K562 (cell line): Measurements from ENCODE around the gene KCNK4. TPM values are rescaled to one million over a fixed set of nuclear protein-coding genes. Genes with fewer than 3 reads are reported as not detected.

Source experiments
- ATAC-seq: fragments of 200-7000 bp; cut with Tn5 transposase; 3 replicates; pipeline ENCODE4 v1.9.1; 2020; ENCODE audit warnings: moderate library complexity
- BruUV-seq: library from RNA; stranded (reverse); fragments of 400-500 nt; replicated peaks from 2 replicates; lab custom pipeline; 2021; lab: Mats Ljungman, UMichigan
- CTCF ChIA-PET: fragments of 300-600 bp; formaldehyde crosslinking; extraction: SDS; loops from one replicate; lab custom pipeline; 2021; ENCODE audit warnings: low intra/inter-chr PET ratio; lab: Yijun Ruan, JAX
- POLR2A ChIA-PET: fragments of 300-600, 350-650 bp; sonication (Branson Sonifier 250); formaldehyde crosslinking; extraction: SDS; loops from one replicate; lab custom pipeline; 2021; ENCODE audit warnings: antibody characterized with exemption, inconsistent platforms; lab: Yijun Ruan, JAX
- DNase-seq, 4 experiments: peaks; one replicate each; pipeline versions ENCODE4 v3.0.0 to v3.0.0-alpha.2; 2011 to 2018; ENCODE audit warnings: low spot score in 3 of 4, mixed read lengths in 3 of 4; ENCODE audit errors: extremely low read depth in 1 of 4
- FAIRE-seq: peaks from 2 replicates; lab custom pipeline; 2011; peaks lifted over from hg19 to GRCh38; lab: Jason Lieb, UNC
- H2AFZ ChIP-seq: 2 replicates; pipeline ENCODE4 v1.6.0; 2011; ENCODE audit warnings: low read depth, low read length, control low read depth, inconsistent platforms
- H3K27ac ChIP-seq: fragments of 200-600 bp; 3 replicates; pipeline ENCODE4 v1.8.0; 2011; ENCODE audit warnings: low read depth, mild to moderate bottlenecking, control low read depth, inconsistent platforms, low read length, moderate library complexity, mixed read lengths; ENCODE audit errors: extremely low read depth
- H3K27me3 ChIP-seq, 2 experiments: fragments of 300-600 bp in 1 of 2; 2 replicates in 1 of 2; 3 replicates in 1 of 2; pipeline versions ENCODE4 v1.6.0 to v1.8.0; 2011; ENCODE audit warnings: inconsistent platforms in 2 of 2, low read length in 2 of 2, mild to moderate bottlenecking in 1 of 2, mixed read lengths in 1 of 2, moderate library complexity in 1 of 2; ENCODE audit not compliant: control insufficient read depth in 2 of 2, insufficient read depth in 2 of 2
- H3K36me3 ChIP-seq: fragments of 300-600 bp; 3 replicates; pipeline ENCODE4 v1.8.0; 2011; ENCODE audit warnings: mild to moderate bottlenecking, low read length, inconsistent platforms; ENCODE audit not compliant: control insufficient read depth, insufficient read depth
- H3K4me1 ChIP-seq, 2 experiments: fragments of 200-600 bp in 1 of 2; replicated peaks in 1 of 2; 2 replicates in 1 of 2; 3 replicates in 1 of 2; pipeline versions ENCODE4 v1.5.1 to v1.8.0; 2011; ENCODE audit warnings: inconsistent platforms in 2 of 2, low read length in 2 of 2, mild to moderate bottlenecking in 1 of 2, mixed read lengths in 1 of 2, moderate library complexity in 1 of 2; ENCODE audit not compliant: control insufficient read depth in 2 of 2, insufficient read depth in 2 of 2
- H3K4me2 ChIP-seq: 2 replicates; pipeline ENCODE4 v1.6.1; 2011; ENCODE audit warnings: low read length, control low read depth, inconsistent platforms, mixed read lengths; ENCODE audit not compliant: insufficient read depth
- H3K4me3 ChIP-seq: fragments of 200-600 bp; sonication (generic), shearing (Covaris generic); 2 replicates; pipeline ENCODE4 v1.5.1; 2016; ENCODE audit warnings: control low read depth, inconsistent platforms
- H3K79me2 ChIP-seq: fragments of 200-600 bp; 3 replicates; pipeline ENCODE4 v1.8.0; 2011; ENCODE audit warnings: low read length, inconsistent platforms; ENCODE audit not compliant: control insufficient read depth, insufficient read depth
- H3K9ac ChIP-seq, 2 experiments: 2 replicates each; pipeline versions ENCODE4 v1.6.0 to v1.6.1; 2011; ENCODE audit warnings: low read depth in 2 of 2, low read length in 2 of 2, control low read depth in 1 of 2, inconsistent platforms in 1 of 2, mild to moderate bottlenecking in 1 of 2, mixed read lengths in 1 of 2; ENCODE audit not compliant: insufficient read depth in 1 of 2
- H3K9me1 ChIP-seq: one replicate; pipeline ENCODE4 v1.6.0; 2011; ENCODE audit warnings: inconsistent platforms, mild to moderate bottlenecking, low read length, moderate library complexity; ENCODE audit not compliant: control insufficient read depth, insufficient read depth
- H3K9me3 ChIP-seq: replicated peaks from 2 replicates; pipeline ENCODE4 v1.5.1; 2011; ENCODE audit warnings: low read depth, low read length, inconsistent platforms; ENCODE audit not compliant: control insufficient read depth, insufficient read depth
- H4K20me1 ChIP-seq: replicated peaks from 2 replicates; pipeline ENCODE4 v1.6.1; 2011; ENCODE audit warnings: low read length, inconsistent platforms, mixed read lengths; ENCODE audit not compliant: control insufficient read depth, insufficient read depth
- ADNP ChIP-seq: fragments of 200-800 bp; sonication (Bioruptor generic); IDR thresholded peaks from 2 replicates; pipeline ENCODE4 v1.6.1; 2016; ENCODE audit warnings: missing genetic modification characterization, missing compliant biosample characterization
- EHMT2 ChIP-seq: fragments of 450-650 bp; IDR thresholded peaks from 2 replicates; pipeline ENCODE4 v1.6.1; 2018; ENCODE audit warnings: antibody characterized with exemption
- GTF2F1 ChIP-seq: IDR thresholded peaks from 2 replicates; pipeline ENCODE4 v1.6.1; 2011; ENCODE audit warnings: low read depth, low read length, improper control_type of control experiment
- HMGN3 ChIP-seq: IDR thresholded peaks from 2 replicates; pipeline ENCODE4 v1.6.1; 2011; ENCODE audit warnings: borderline replicate concordance, low read depth, mild to moderate bottlenecking, mixed read lengths, low read length; ENCODE audit not compliant: insufficient read length; ENCODE audit errors: extremely low read depth
- MAFG ChIP-seq: fragments of 450-650 bp; conservative IDR thresholded peaks from 2 replicates; pipeline ENCODE4 v1.6.1; 2016; ENCODE audit warnings: missing genetic modification characterization, missing compliant biosample characterization
- MED1 ChIP-seq: sonication (generic); formaldehyde crosslinking; IDR thresholded peaks from 2 replicates; pipeline ENCODE4 v1.8.1; 2023; ENCODE audit warnings: missing genetic modification reagents, borderline replicate concordance
- MEF2A ChIP-seq: IDR thresholded peaks from 2 replicates; pipeline ENCODE4 v1.6.1; 2011; ENCODE audit warnings: low read depth, mild to moderate bottlenecking, low read length, moderate library complexity; ENCODE audit not compliant: control insufficient read depth
- MTA2 ChIP-seq: fragments of 450-650 bp; IDR thresholded peaks from 2 replicates; pipeline ENCODE4 v1.6.1; 2016; ENCODE audit warnings: low read depth
- NR2F6 ChIP-seq: fragments of 450-650 bp; formaldehyde crosslinking; IDR thresholded peaks from 2 replicates; pipeline ENCODE4 v1.4.0; 2020; ENCODE audit warnings: mild to moderate bottlenecking
- SREBF2 ChIP-seq: sonication (generic); formaldehyde crosslinking; IDR thresholded peaks from 2 replicates; pipeline ENCODE4 v1.4.0; 2020; ENCODE audit warnings: mild to moderate bottlenecking, missing genetic modification reagents
- ZNF174 ChIP-seq: fragments of 250-450 bp; sonication (Bioruptor Pico); IDR thresholded peaks from 2 replicates; pipeline ENCODE4 v1.4.0; 2020; ENCODE audit warnings: mild to moderate bottlenecking
- ZNF23 ChIP-seq: fragments of 250-450 bp; sonication (Bioruptor Pico); IDR thresholded peaks from 2 replicates; pipeline ENCODE4 v1.4.0; 2020; ENCODE audit warnings: mild to moderate bottlenecking
- ZNF75A ChIP-seq: fragments of 450-650 bp; formaldehyde crosslinking; IDR thresholded peaks from 2 replicates; pipeline ENCODE4 v1.4.0; 2020; ENCODE audit warnings: mild to moderate bottlenecking
- WGBS: fragments of 100-300 bp; shearing (Covaris generic); methylation state at CpG from one replicate; pipeline ENCODE4 v1.1.6; 2016; ENCODE audit warnings: low coverage, mixed read lengths; ENCODE audit not compliant: insufficient coverage; ENCODE audit errors: missing lambda C conversion rate; 5-methylcytosine and 5-hydroxymethylcytosine counted together
- in situ Hi-C: fragments of 300-500 bp; cut with MboI; formaldehyde crosslinking; loops from 4 replicates; pipeline ENCODE4 v1.15.0; 2018; ENCODE audit warnings: inconsistent platforms, mixed read lengths
- intact Hi-C: fragments of 100-400 bp; cut with micrococcal nuclease; formaldehyde crosslinking; loops from 2 replicates; pipeline ENCODE4 v1.14.2; 2022
- polyA plus RNA-seq, 8 experiments: library from polyadenylated mRNA; depleted of rRNA in 4 of 8; stranded (reverse) in 5 of 8; unstranded in 3 of 8; fragments of >200 nt; fragmentation: Nextera tagmentation in 2 of 8; fragmentation: Illumina TruSeq in 1 of 8; extraction: Ambion mirVana in 2 of 8; extraction: Trizol in 1 of 8; gene quantifications; 2 replicates each; pipeline versions ENCODE4 v1.2.1 to v1.2.3, GENCODE V29; 2011 to 2014; ENCODE audit warnings: inconsistent platforms in 1 of 8, missing spikeins in 1 of 8
- total RNA-seq, 7 experiments: library from RNA; depleted of rRNA in 6 of 7; stranded (reverse); fragments of >200 nt in 6 of 7; fragmentation: Illumina TruSeq in 2 of 7; extraction: Trizol in 2 of 7; gene quantifications; 2 replicates each; pipeline versions ENCODE4 v1.2.1 to v1.2.3, GENCODE V29; 2011 to 2021; ENCODE audit warnings: low replicate concordance in 1 of 7
- TF ChIP-seq, protein P1 (sequence below): sonication (generic); formaldehyde crosslinking; IDR thresholded peaks from 2 replicates; pipeline ENCODE4 v1.9.0; 2022; ENCODE audit warnings: mild to moderate bottlenecking, missing genetic modification reagents
- TF ChIP-seq, protein P2 (sequence below): fragments of 250-450 bp; sonication (Bioruptor Pico); IDR thresholded peaks from 2 replicates; pipeline ENCODE4 v1.8.0; 2021; ENCODE audit warnings: moderate library complexity, mild to moderate bottlenecking, inconsistent platforms
- TF ChIP-seq, protein P3 (sequence below), 2 experiments: fragments of 450-650 bp; conservative IDR thresholded peaks; 2 replicates each; pipeline ENCODE4 v1.6.1; 2017; ENCODE audit warnings: mild to moderate bottlenecking in 2 of 2, moderate library complexity in 2 of 2
- TF ChIP-seq, protein P4 (sequence below): fragments of 250-450 bp; sonication (Bioruptor Pico); IDR thresholded peaks from 2 replicates; pipeline ENCODE4 v1.9.0; 2021; ENCODE audit warnings: mild to moderate bottlenecking

Gene KCNK4
- total and polyA plus RNA-seq, 9 of the 15 experiments (the other 6 are each of a cell fraction or from before 2014, with no cell fraction given): not detected

DNA sequence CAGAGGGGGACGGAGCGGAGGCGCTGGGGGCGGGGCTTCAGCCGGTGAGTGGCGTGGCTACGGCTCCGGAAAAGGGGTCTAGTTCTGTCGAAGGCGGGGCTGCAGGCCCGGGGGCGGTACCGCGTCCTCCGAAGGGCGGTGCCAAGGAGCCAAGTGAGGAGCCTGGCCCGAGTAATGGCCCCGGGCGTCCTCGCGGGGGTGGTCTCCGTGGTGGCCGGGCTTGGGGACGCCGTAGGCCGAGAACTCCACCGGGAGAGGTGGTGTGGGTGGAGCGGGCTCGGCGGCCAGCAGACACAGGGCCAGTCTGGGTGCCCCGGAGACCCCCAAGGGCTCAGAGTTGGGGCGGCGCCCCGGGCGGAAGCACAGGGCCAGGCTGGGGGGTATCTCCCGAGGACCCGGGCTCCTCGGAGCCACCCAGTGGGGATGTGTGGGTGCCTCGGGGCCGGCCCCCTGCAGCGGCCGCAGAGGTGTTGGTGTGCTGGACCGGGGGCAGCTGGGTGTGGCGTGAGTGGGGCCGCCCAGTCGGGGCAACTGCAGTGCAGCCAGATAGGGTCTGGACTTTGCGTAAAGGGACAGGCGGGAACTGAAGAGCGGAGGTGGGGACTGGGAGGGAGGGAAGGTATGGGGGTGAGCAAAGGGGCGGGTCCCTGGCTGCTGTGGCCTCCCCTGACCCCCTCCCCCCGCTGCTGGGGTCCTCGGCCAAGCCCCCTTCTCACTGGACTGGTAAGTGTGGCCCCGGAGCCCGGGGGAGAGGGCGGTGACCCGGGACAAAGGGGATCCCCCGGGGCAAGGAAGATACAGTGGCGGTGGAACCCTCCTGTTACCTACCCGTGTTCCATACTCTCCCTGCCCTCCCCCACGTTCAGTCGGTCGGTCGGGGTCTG is 49.4 kb upstream of the KCNK4 start:
- no peaks in the 10 kb centered on the region for H3K27me3 ChIP-seq
- TSS peak; percentile 71 for BruUV-seq
- H3K79me2 ChIP-seq: peaks cover 60% of the 10 kb centered on the region
- H3K36me3 ChIP-seq: peaks cover 70% of the 10 kb centered on the region
- 0 out of 2 replicates have a peak, but pooled peaks cover 3% of the 10 kb centered on the region for H4K20me1 ChIP-seq
- ChIA-PET POLR2A (interaction anchor here (0.5 to 1.7 kb wide), 18 partner anchors 8 to 701 kb away, joined by 3 to 8 read pairs (median 4); partner anchors contain the start of genes ESRRA and FERMT3), CTCF (no interaction called here)
- peak overlapping the region; percentile 92 for H3K4me2 ChIP-seq
- in situ Hi-C loops (no loop called here), intact Hi-C loops (loop anchor here (10.0 kb wide), 1 partner anchor 63 kb away; the partner anchor contains the start of genes CATSPERZ and ESRRA)
- peak overlapping the region; percentile 99 for H3K4me3 ChIP-seq
- peak overlapping the region; percentile 95 for H3K27ac ChIP-seq
- peak; percentile 80 for FAIRE-seq
- peaks cover 26 to 71% of the 10 kb centered on the region in 2 experiments for H3K4me1 ChIP-seq
- ATAC-seq: peak; percentile 69
- WGBS: under 1% methylated on average over 30 of the region's 63 CpGs
- peak; percentile 61 to 99 (median 70) for DNase-seq
- H2AFZ ChIP-seq: peak overlapping the region; percentile 33; the same call in 1 of the 2 replicates
- H3K9me3 ChIP-seq: no peaks in the 10 kb centered on the region
- peak overlapping the region; percentile 91 to 97 for H3K9ac ChIP-seq
- no peaks in the 10 kb centered on the region for H3K9me1 ChIP-seq
- TF ChIP-seq ZNF23 (CRISPR knock-in tag) (0 out of 2 replicates have a peak, but pooled peaks have one; percentile 37), MED1 (CRISPR knock-in tag) (no peak), SREBF2 (no peak; the same call in 1 of the 2 replicates), MTA2 (no peak), GTF2F1 (no peak), ZNF75A (no peak), EHMT2 (no peak), ZNF174 (CRISPR knock-in tag) (no peak), HMGN3 (peak; percentile 49), MAFG (no peak), MEF2A (no peak), NR2F6 (no peak), ADNP (no peak)
- TF ChIP-seq, protein P1, sequence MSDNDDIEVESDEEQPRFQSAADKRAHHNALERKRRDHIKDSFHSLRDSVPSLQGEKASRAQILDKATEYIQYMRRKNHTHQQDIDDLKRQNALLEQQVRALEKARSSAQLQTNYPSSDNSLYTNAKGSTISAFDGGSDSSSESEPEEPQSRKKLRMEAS (CRISPR knock-in tag): no peak
- TF ChIP-seq, protein P2, sequence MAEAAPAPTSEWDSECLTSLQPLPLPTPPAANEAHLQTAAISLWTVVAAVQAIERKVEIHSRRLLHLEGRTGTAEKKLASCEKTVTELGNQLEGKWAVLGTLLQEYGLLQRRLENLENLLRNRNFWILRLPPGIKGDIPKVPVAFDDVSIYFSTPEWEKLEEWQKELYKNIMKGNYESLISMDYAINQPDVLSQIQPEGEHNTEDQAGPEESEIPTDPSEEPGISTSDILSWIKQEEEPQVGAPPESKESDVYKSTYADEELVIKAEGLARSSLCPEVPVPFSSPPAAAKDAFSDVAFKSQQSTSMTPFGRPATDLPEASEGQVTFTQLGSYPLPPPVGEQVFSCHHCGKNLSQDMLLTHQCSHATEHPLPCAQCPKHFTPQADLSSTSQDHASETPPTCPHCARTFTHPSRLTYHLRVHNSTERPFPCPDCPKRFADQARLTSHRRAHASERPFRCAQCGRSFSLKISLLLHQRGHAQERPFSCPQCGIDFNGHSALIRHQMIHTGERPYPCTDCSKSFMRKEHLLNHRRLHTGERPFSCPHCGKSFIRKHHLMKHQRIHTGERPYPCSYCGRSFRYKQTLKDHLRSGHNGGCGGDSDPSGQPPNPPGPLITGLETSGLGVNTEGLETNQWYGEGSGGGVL (CRISPR knock-in tag): no peak
- TF ChIP-seq, protein P3, sequence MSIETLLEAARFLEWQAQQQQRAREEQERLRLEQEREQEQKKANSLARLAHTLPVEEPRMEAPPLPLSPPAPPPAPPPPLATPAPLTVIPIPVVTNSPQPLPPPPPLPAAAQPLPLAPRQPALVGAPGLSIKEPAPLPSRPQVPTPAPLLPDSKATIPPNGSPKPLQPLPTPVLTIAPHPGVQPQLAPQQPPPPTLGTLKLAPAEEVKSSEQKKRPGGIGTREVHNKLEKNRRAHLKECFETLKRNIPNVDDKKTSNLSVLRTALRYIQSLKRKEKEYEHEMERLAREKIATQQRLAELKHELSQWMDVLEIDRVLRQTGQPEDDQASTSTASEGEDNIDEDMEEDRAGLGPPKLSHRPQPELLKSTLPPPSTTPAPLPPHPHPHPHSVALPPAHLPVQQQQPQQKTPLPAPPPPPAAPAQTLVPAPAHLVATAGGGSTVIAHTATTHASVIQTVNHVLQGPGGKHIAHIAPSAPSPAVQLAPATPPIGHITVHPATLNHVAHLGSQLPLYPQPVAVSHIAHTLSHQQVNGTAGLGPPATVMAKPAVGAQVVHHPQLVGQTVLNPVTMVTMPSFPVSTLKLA (conservative IDR thresholded peaks at IDR 0.05): no peak; a peak in 1 of 4 replicates
- TF ChIP-seq, protein P4, sequence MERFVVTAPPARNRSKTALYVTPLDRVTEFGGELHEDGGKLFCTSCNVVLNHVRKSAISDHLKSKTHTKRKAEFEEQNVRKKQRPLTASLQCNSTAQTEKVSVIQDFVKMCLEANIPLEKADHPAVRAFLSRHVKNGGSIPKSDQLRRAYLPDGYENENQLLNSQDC (CRISPR knock-in tag): 0 out of 2 replicates have a peak, but pooled peaks have one; percentile 1
